ENCODE measurements around the gene AZU1. TPM values are rescaled to one million over a fixed set of nuclear protein-coding genes. Genes with fewer than 3 reads are reported as not detected.
A peak's percentile ranks its signal among the peaks of the same experiment; 100 is the strongest.

The AZU1 gene
- polyA plus RNA-seq, 2 of the 4 experiments (the other 2 are of a cell fraction) = 0.31 to 0.32 TPM

- TF ChIP-seq BHLHE40 (IDR thresholded peaks at IDR 0.05; ENCODE audit: low read depth, low read length) (no peak), EHF (CRISPR knock-in tag; IDR thresholded peaks at IDR 0.05) (no peak)
Observed at GRCh38 chr19:858284-858683, 30.6 kb downstream of the AZU1 start (continued).

GRCh38 chr19:858868-859843, 31.5 kb downstream of the AZU1 start, which contains the start of gene CFD:
Gene CFD, plus strand, starts transcription at chr19:859664. Its CDS starts 26 bp downstream, at chr19:859690.
- H3K9me3 ChIP-seq = no peaks in the 10 kb centered on the region
- 26% methylated on average over 10 of the region's 24 CpGs for WGBS (ENCODE audit: missing lambda C conversion rate)
- ChIA-PET POLR2A (no interaction called here), CTCF (interaction anchor here (0.8 to 2.1 kb wide), 4 partner anchors 8 to 64 kb away, joined by 3 to 5 read pairs (median 4); no protein-coding TSS in a partner anchor)
- H3K4me3 ChIP-seq = peak within 1 kb of the TSS; percentile 80
- TF ChIP-seq CEBPB (IDR thresholded peaks at IDR 0.05) (peak; percentile 20 to 65; a peak in 2 of 4 replicates), MAFK (IDR thresholded peaks at IDR 0.05; ENCODE audit: partially characterized antibody) (no peak), POLR2A (IDR thresholded peaks at IDR 0.05; ENCODE audit: low read length) (peak; percentile 27; the same call in 1 of the 2 replicates), EHMT2 (IDR thresholded peaks at IDR 0.05; ENCODE audit: low read depth) (no peak), CBX8 (IDR thresholded peaks at IDR 0.05) (no peak), RFX5 (IDR thresholded peaks at IDR 0.05) (no peak), HOXA7 (CRISPR knock-in tag; IDR thresholded peaks at IDR 0.05) (no peak), BCL3 (IDR thresholded peaks at IDR 0.05) (no peak), RNF2 (IDR thresholded peaks at IDR 0.05; ENCODE audit: borderline replicate concordance, low read depth) (no peak), SREBF2 (IDR thresholded peaks at IDR 0.05) (no peak)
- FAIRE-seq (no peak), ATAC-seq (peak; percentile 21 to 37; a peak in 3 of 6 replicates), DNase-seq (ENCODE audit: low read depth in 1 of 2, low spot score in 1 of 2) (no peak)
- H3K4me1 ChIP-seq = peaks cover 19% of the 10 kb centered on the region
- peak within 1 kb of the TSS; percentile 87 to 97 for H3K27ac ChIP-seq
- H3K4me2 ChIP-seq = peak within 1 kb of the TSS; percentile 76

GRCh38 chr19:861141-861755, 33.6 kb downstream of the AZU1 start:
- Histone ChIP-seq H3K4me3 (peak overlapping the region; percentile 80), H3K4me1 (peaks cover 19% of the 10 kb centered on the region), H3K9me3 (no peaks in the 10 kb centered on the region), H3K27ac (peak overlapping the region; percentile 87 to 97), H3K4me2 (peak overlapping the region; percentile 76)
- TF ChIP-seq MAX (IDR thresholded peaks at IDR 0.05) (no peak), NR3C1 (IDR thresholded peaks at IDR 0.05) (no peak), ESRRA (IDR thresholded peaks at IDR 0.05; ENCODE audit: borderline replicate concordance, low read length) (no peak), KDM5A (IDR thresholded peaks at IDR 0.05) (no peak), HES2 (IDR thresholded peaks at IDR 0.05) (no peak), SMC3 (IDR thresholded peaks at IDR 0.05) (no peak), E2F6 (IDR thresholded peaks at IDR 0.05; ENCODE audit: borderline replicate concordance, low read depth) (no peak), FOSB (CRISPR knock-in tag; IDR thresholded peaks at IDR 0.05) (no peak), HOXB5 (CRISPR knock-in tag; IDR thresholded peaks at IDR 0.05) (no peak), MYC (IDR thresholded peaks at IDR 0.05; ENCODE audit: borderline replicate concordance, low read length) (no peak), MAZ (IDR thresholded peaks at IDR 0.05; ENCODE audit: borderline replicate concordance, low read depth, low read length) (no peak), PHF8 (IDR thresholded peaks at IDR 0.05; ENCODE audit: borderline replicate concordance, low read depth) (no peak), POLR2AphosphoS2 (conservative IDR thresholded peaks at IDR 0.05; ENCODE audit: low read length) (no peak), ZNF302 (CRISPR knock-in tag; IDR thresholded peaks at IDR 0.05) (no peak), CHD2 (IDR thresholded peaks at IDR 0.05; ENCODE audit: low read length, partially characterized antibody) (no peak), CHD4 (IDR thresholded peaks at IDR 0.05; ENCODE audit: borderline replicate concordance) (no peak), HOXB13 (CRISPR knock-in tag; IDR thresholded peaks at IDR 0.05; ENCODE audit: low read depth) (no peak)
- no peak for DNase-seq (ENCODE audit: low read depth in 1 of 2, low spot score in 1 of 2)
- ATAC-seq = no peak; a peak in 1 of 6 replicates
- ChIA-PET POLR2A (no interaction called here), CTCF (interaction anchor here (1.2 kb wide), 1 partner anchor 10 kb away, joined by 3 read pairs; no protein-coding TSS in a partner anchor)
- 80% methylated on average over 1 of the region's 35 CpGs for WGBS (ENCODE audit: missing lambda C conversion rate)
- no peak for FAIRE-seq
